Measurements from ENCODE around the gene IL4R. TPM values are rescaled to one million over a fixed set of nuclear protein-coding genes. Genes with fewer than 3 reads are reported as not detected.

Gene IL4R
- total RNA-seq, 1 experiment from 2014 or later: 32.6 TPM

GRCh38 chr16:27385398-27385797 is 71.6 kb downstream of the IL4R start:
- ChIA-PET CTCF (no interaction called here), POLR2A (no interaction called here)
- Mint-ChIP-seq H3K4me1 (ENCODE audit: low read depth, unreplicated experiment) (no peaks in the 10 kb centered on the region), H3K36me3 (ENCODE audit: insufficient read depth, unreplicated experiment) (no peaks in the 10 kb centered on the region), H3K27me3 (ENCODE audit: insufficient read depth, unreplicated experiment) (peaks cover 13% of the 10 kb centered on the region), H3K27ac (ENCODE audit: unreplicated experiment) (no peak overlapping the region), H3K9me3 (ENCODE audit: unreplicated experiment) (no peaks in the 10 kb centered on the region), H3K4me3 (ENCODE audit: unreplicated experiment) (no peak overlapping the region)
- no peak for DNase-seq
- Histone ChIP-seq H3K4me1 (no peaks in the 10 kb centered on the region), H3K9me3 (no peaks in the 10 kb centered on the region), H3K4me3 (ENCODE audit: low read depth, low read length) (no peak overlapping the region), H3K36me3 (ENCODE audit: control insufficient read depth, insufficient read depth, low read length) (no peaks in the 10 kb centered on the region), H3K27me3 (replicated peaks; ENCODE audit: control insufficient read depth, insufficient read depth, low read length) (no peaks in the 10 kb centered on the region)
- intact Hi-C loops (cut with micrococcal nuclease; ENCODE audit: unreplicated experiment): no loop called here
- TF ChIP-seq CTCF (IDR thresholded peaks at IDR 0.05; ENCODE audit: insufficient read depth in 1 of 2, low read depth in 1 of 2, low read length in 1 of 2, severe bottlenecking in 1 of 2, unreplicated experiment in 1 of 2): no peak
- no TSS peak for BruUV-seq (replicated peaks)

- Histone ChIP-seq H3K4me3 (ENCODE audit: low read depth, low read length) (no peak overlapping the region), H3K4me1 (no peaks in the 10 kb centered on the region), H3K36me3 (ENCODE audit: control insufficient read depth, insufficient read depth, low read length) (no peaks in the 10 kb centered on the region), H3K27me3 (replicated peaks; ENCODE audit: control insufficient read depth, insufficient read depth, low read length) (no peaks in the 10 kb centered on the region), H3K9me3 (no peaks in the 10 kb centered on the region)
- H3K9me3 Mint-ChIP-seq (ENCODE audit: unreplicated experiment): no peaks in the 10 kb centered on the region
- ChIA-PET POLR2A (no interaction called here), CTCF (no interaction called here)
- no peak overlapping the region for H3K27ac Mint-ChIP-seq (ENCODE audit: unreplicated experiment)
- intact Hi-C loops (cut with micrococcal nuclease; ENCODE audit: unreplicated experiment): no loop called here
- DNase-seq: no peak
- no peak overlapping the region for H3K4me3 Mint-ChIP-seq (ENCODE audit: unreplicated experiment)
- peaks cover 15% of the 10 kb centered on the region for H3K27me3 Mint-ChIP-seq (ENCODE audit: insufficient read depth, unreplicated experiment)
- no peak for TF ChIP-seq CTCF (IDR thresholded peaks at IDR 0.05; ENCODE audit: insufficient read depth in 1 of 2, low read depth in 1 of 2, low read length in 1 of 2, severe bottlenecking in 1 of 2, unreplicated experiment in 1 of 2)
- H3K36me3 Mint-ChIP-seq (ENCODE audit: insufficient read depth, unreplicated experiment): no peaks in the 10 kb centered on the region
- no TSS peak for BruUV-seq (replicated peaks)
- no peaks in the 10 kb centered on the region for H3K4me1 Mint-ChIP-seq (ENCODE audit: low read depth, unreplicated experiment)
These were observed 72.9 kb downstream of the IL4R start for GRCh38 chr16:27386674-27387073.

- ChIA-PET POLR2A (no interaction called here), CTCF (interaction anchor here (0.7 kb wide), 1 partner anchor 153 kb away, joined by 3 read pairs; no protein-coding TSS in a partner anchor)
- H3K4me1 Mint-ChIP-seq (ENCODE audit: low read depth, unreplicated experiment): no peaks in the 10 kb centered on the region
- no peak for DNase-seq
- intact Hi-C loops (cut with micrococcal nuclease; ENCODE audit: unreplicated experiment): no loop called here
- Histone ChIP-seq H3K36me3 (ENCODE audit: control insufficient read depth, insufficient read depth, low read length) (no peaks in the 10 kb centered on the region), H3K4me3 (ENCODE audit: low read depth, low read length) (no peak overlapping the region), H3K27me3 (replicated peaks; ENCODE audit: control insufficient read depth, insufficient read depth, low read length) (no peaks in the 10 kb centered on the region), H3K4me1 (no peaks in the 10 kb centered on the region), H3K9me3 (no peaks in the 10 kb centered on the region)
- peaks cover 12% of the 10 kb centered on the region for H3K27me3 Mint-ChIP-seq (ENCODE audit: insufficient read depth, unreplicated experiment)
- no peak for TF ChIP-seq CTCF (IDR thresholded peaks at IDR 0.05; ENCODE audit: insufficient read depth in 1 of 2, low read depth in 1 of 2, low read length in 1 of 2, severe bottlenecking in 1 of 2, unreplicated experiment in 1 of 2)
- no peak overlapping the region for H3K4me3 Mint-ChIP-seq (ENCODE audit: unreplicated experiment)
- BruUV-seq (replicated peaks): no TSS peak
- H3K36me3 Mint-ChIP-seq (ENCODE audit: insufficient read depth, unreplicated experiment): no peaks in the 10 kb centered on the region
- H3K9me3 Mint-ChIP-seq (ENCODE audit: unreplicated experiment): no peaks in the 10 kb centered on the region
- H3K27ac Mint-ChIP-seq (ENCODE audit: unreplicated experiment): no peak overlapping the region
These were observed 74.0 kb downstream of the IL4R start for GRCh38 chr16:27387724-27388123.

Measured in Caco-2 (cell line).